Osteoblast (primary cell): ENCODE results near the gene HOXC13. TPM values are rescaled to one million over a fixed set of nuclear protein-coding genes. Genes with fewer than 3 reads are reported as not detected.

Source experiments
- DNase-seq: peaks from one replicate; pipeline ENCODE4 v3.0.0; 2011; ENCODE audit warnings: low spot score, mixed read lengths; ENCODE audit not compliant: insufficient read length; ENCODE audit errors: missing footprints
- H2AFZ ChIP-seq: 2 replicates; pipeline ENCODE4 v1.6.0; 2011; ENCODE audit warnings: mild to moderate bottlenecking, low read length
- H3K27ac ChIP-seq: 2 replicates; pipeline ENCODE4 v1.5.1; 2011; ENCODE audit warnings: mild to moderate bottlenecking, low read depth, low read length, moderate library complexity
- H3K27me3 ChIP-seq: 2 replicates; pipeline ENCODE4 v1.6.0; 2012; ENCODE audit warnings: mild to moderate bottlenecking, control low read depth, inconsistent platforms, low read length, moderate library complexity; ENCODE audit not compliant: insufficient read depth
- H3K36me3 ChIP-seq: 2 replicates; pipeline ENCODE4 v1.5.1; 2011; ENCODE audit warnings: mild to moderate bottlenecking, low read length, control low read depth, moderate library complexity; ENCODE audit not compliant: insufficient read depth
- H3K4me1 ChIP-seq: 2 replicates; pipeline ENCODE4 v1.5.1; 2011; ENCODE audit warnings: mild to moderate bottlenecking, low read length, control low read depth, moderate library complexity; ENCODE audit not compliant: insufficient read depth
- H3K4me2 ChIP-seq: 2 replicates; pipeline ENCODE4 v1.6.0; 2011; ENCODE audit warnings: mild to moderate bottlenecking, low read length; ENCODE audit not compliant: insufficient read depth
- H3K4me3 ChIP-seq: fragments of 200-600 bp; sonication (generic); 3 replicates; pipeline ENCODE4 v1.5.1; 2012; ENCODE audit warnings: mild to moderate bottlenecking, low read length, inconsistent platforms; ENCODE audit not compliant: insufficient read depth
- H3K79me2 ChIP-seq: 2 replicates; pipeline ENCODE4 v1.6.0; 2012; ENCODE audit warnings: mild to moderate bottlenecking, low read length, control low read depth, inconsistent platforms; ENCODE audit not compliant: insufficient read depth
- H3K9me3 ChIP-seq: 2 replicates; pipeline ENCODE4 v1.5.1; 2011; ENCODE audit warnings: low read depth, low read length, control low read depth
- H4K20me1 ChIP-seq: 2 replicates; pipeline ENCODE4 v1.6.0; 2012; ENCODE audit warnings: mild to moderate bottlenecking, low read length, control low read depth; ENCODE audit not compliant: insufficient read depth
- CTCF ChIP-seq: IDR thresholded peaks from 2 replicates; pipeline ENCODE4 v1.5.1; 2011; ENCODE audit warnings: mild to moderate bottlenecking, low read depth, low read length, moderate library complexity; ENCODE audit errors: extremely low read depth
- total RNA-seq: library from RNA; depleted of rRNA; stranded (reverse); fragments of >200 nt; gene quantifications from 2 replicates; pipeline ENCODE4 v1.2.3, GENCODE V29; 2012

The HOXC13 gene
- total RNA-seq, 1 donor = not detected

GRCh38 chr12:53978477-53979356 lies 40.1 kb downstream of the HOXC13 start:
- Histone ChIP-seq H3K9me3 (no peaks in the 10 kb centered on the region), H3K36me3 (no peaks in the 10 kb centered on the region), H3K79me2 (no peaks in the 10 kb centered on the region), H4K20me1 (no peaks in the 10 kb centered on the region), H3K4me2 (no peak overlapping the region), H3K27me3 (no peaks in the 10 kb centered on the region), H3K4me1 (no peaks in the 10 kb centered on the region), H3K27ac (no peak overlapping the region), H2AFZ (no peak overlapping the region), H3K4me3 (no peak overlapping the region)
- TF ChIP-seq CTCF = no peak
- no peak for DNase-seq

- TF ChIP-seq CTCF = no peak
- Histone ChIP-seq H3K27me3 (no peaks in the 10 kb centered on the region), H3K9me3 (no peaks in the 10 kb centered on the region), H3K36me3 (no peaks in the 10 kb centered on the region), H2AFZ (no peak overlapping the region), H3K4me3 (no peak overlapping the region), H3K79me2 (peaks cover 3% of the 10 kb centered on the region), H3K27ac (no peak overlapping the region), H4K20me1 (no peaks in the 10 kb centered on the region), H3K4me2 (no peak overlapping the region), H3K4me1 (peaks cover 2% of the 10 kb centered on the region)
- no peak for DNase-seq
Observed at GRCh38 chr12:53980104-53980801, 41.6 kb downstream of the HOXC13 start.

- no peak for TF ChIP-seq CTCF
- Histone ChIP-seq H3K27me3 (no peaks in the 10 kb centered on the region), H3K4me3 (no peak overlapping the region), H3K79me2 (peaks cover 10% of the 10 kb centered on the region), H3K4me1 (peaks cover 6% of the 10 kb centered on the region), H4K20me1 (no peaks in the 10 kb centered on the region), H2AFZ (no peak overlapping the region), H3K4me2 (no peak overlapping the region), H3K36me3 (no peaks in the 10 kb centered on the region), H3K9me3 (no peaks in the 10 kb centered on the region), H3K27ac (no peak overlapping the region)
- no peak for DNase-seq
Observed at GRCh38 chr12:53980802-53981496, 42.3 kb downstream of the HOXC13 start.
